Neural progenitor cell (in vitro differentiated cells): Measurements from ENCODE around the gene TMEM186.

Experiments
- CTCF ChIP-seq: fragments of 200-600 bp; sonication (generic); IDR thresholded peaks from 2 replicates; pipeline ENCODE4 v1.5.1; 2017; ENCODE audit warnings: antibody characterized with exemption, mild to moderate bottlenecking
- EZH2 ChIP-seq: fragments of 200-600 bp; sonication (generic); IDR thresholded peaks from 2 replicates; pipeline ENCODE4 v1.6.1; 2017; ENCODE audit warnings: antibody characterized with exemption, mild to moderate bottlenecking, moderate library complexity

GRCh38 chr16:8796469-8797363, 723 bp downstream of the TMEM186 start:
- TF ChIP-seq CTCF: no peak
- no peak for TF ChIP-seq EZH2
